ENCODE measurements around the gene RNF144B. TPM values are rescaled to one million over a fixed set of nuclear protein-coding genes. Genes with fewer than 3 reads are reported as not detected.
"Not testable (repeated sequence)": the region's sequence is repeated elsewhere in the genome, so short reads cannot be mapped to it uniquely, and the experiment has no call there.

The RNF144B gene
- total RNA-seq, 2 donors from 2014 or later, result 21.5 to 26.0 TPM

- DNase-seq (ENCODE audit: low spot score), result no peak
- intact Hi-C loops (cut with DNase I), result no loop called here
Observed at GRCh38 chr6:18429655-18430297, 42.6 kb downstream of the RNF144B start.

- DNase-seq (ENCODE audit: low spot score), result no peak
- intact Hi-C loops (cut with DNase I), result no loop called here
Observed at GRCh38 chr6:18431581-18431980, 44.4 kb downstream of the RNF144B start.

- intact Hi-C loops (cut with DNase I), result no loop called here
Observed at GRCh38 chr6:18432180-18432579, 45.0 kb downstream of the RNF144B start.

GRCh38 chr6:18432619-18433018 lies 45.5 kb downstream of the RNF144B start:
- DNase-seq (ENCODE audit: low spot score), result no peak
- intact Hi-C loops (cut with DNase I), result no loop called here

More at GRCh38 chr6:18432180-18432579, 45.0 kb downstream of the RNF144B start:
- no peak for DNase-seq (ENCODE audit: low spot score)

GRCh38 chr6:18433059-18433458 lies 45.9 kb downstream of the RNF144B start:
- DNase-seq (ENCODE audit: low spot score), result no peak
- intact Hi-C loops (cut with DNase I), result no loop called here

- intact Hi-C loops (cut with DNase I), result no loop called here
- DNase-seq (ENCODE audit: low spot score), result no peak
Observed at GRCh38 chr6:18436341-18436740, 49.2 kb downstream of the RNF144B start.

- intact Hi-C loops (cut with DNase I), result no loop called here
- DNase-seq (ENCODE audit: low spot score), result no peak
Observed at GRCh38 chr6:18439581-18439980, 52.4 kb downstream of the RNF144B start.

- DNase-seq (ENCODE audit: low spot score), result no peak
- intact Hi-C loops (cut with DNase I), result no loop called here
Observed at GRCh38 chr6:18441251-18441979, 54.3 kb downstream of the RNF144B start.

- DNase-seq (ENCODE audit: low spot score), result no peak
- intact Hi-C loops (cut with DNase I), result no loop called here
Observed at GRCh38 chr6:18444111-18444510, 57.0 kb downstream of the RNF144B start.

- no peak for DNase-seq (ENCODE audit: low spot score)
- intact Hi-C loops (cut with DNase I), result no loop called here
Observed at GRCh38 chr6:18445228-18445627, 58.1 kb downstream of the RNF144B start.

- intact Hi-C loops (cut with DNase I), result no loop called here
- no peak for DNase-seq (ENCODE audit: low spot score)
Observed at GRCh38 chr6:18446771-18447170, 59.6 kb downstream of the RNF144B start.

GRCh38 chr6:18447552-18447951 lies 60.4 kb downstream of the RNF144B start:
- no peak for DNase-seq (ENCODE audit: low spot score)
- intact Hi-C loops (cut with DNase I), result no loop called here

- intact Hi-C loops (cut with DNase I), result loop anchor here in 1 of 2 donors (10.0 kb wide), 1 partner anchor 53 kb away; no protein-coding TSS in a partner anchor
- no peak for DNase-seq (ENCODE audit: low spot score)
Observed at GRCh38 chr6:18451756-18452155, 64.6 kb downstream of the RNF144B start.

GRCh38 chr6:18454446-18454845 lies 67.3 kb downstream of the RNF144B start:
- intact Hi-C loops (cut with DNase I), result loop anchor here in 1 of 2 donors (10.0 kb wide), 1 partner anchor 50 kb away; no protein-coding TSS in a partner anchor
- DNase-seq (ENCODE audit: low spot score), result no peak

GRCh38 chr6:18457065-18457737 lies 70.1 kb downstream of the RNF144B start:
- no peak for DNase-seq (ENCODE audit: low spot score)
- intact Hi-C loops (cut with DNase I), result loop anchor here in 1 of 2 donors (10.0 kb wide), 1 partner anchor 48 kb away; no protein-coding TSS in a partner anchor

- DNase-seq (ENCODE audit: low spot score), result not testable (repeated sequence)
- intact Hi-C loops (cut with DNase I), result loop anchor here in 1 of 2 donors (10.0 kb wide), 1 partner anchor 47 kb away; no protein-coding TSS in a partner anchor
Observed at GRCh38 chr6:18458086-18458485, 70.9 kb downstream of the RNF144B start.

- DNase-seq (ENCODE audit: low spot score), result no peak
- intact Hi-C loops (cut with DNase I), result loop anchor here in 1 of 2 donors (10.0 kb wide), 1 partner anchor 1961 kb away; no protein-coding TSS in a partner anchor
Observed at GRCh38 chr6:18463429-18463828, 76.3 kb downstream of the RNF144B start.

GRCh38 chr6:18464176-18464575 lies 77.0 kb downstream of the RNF144B start:
- DNase-seq (ENCODE audit: low spot score), result no peak
- intact Hi-C loops (cut with DNase I), result loop anchor here in 1 of 2 donors (10.0 kb wide), 1 partner anchor 1961 kb away; no protein-coding TSS in a partner anchor

GRCh38 chr6:18465410-18466154 lies 78.4 kb downstream of the RNF144B start:
- intact Hi-C loops (cut with DNase I), result loop anchor here in 1 of 2 donors (10.0 kb wide), 1 partner anchor 1959 kb away; no protein-coding TSS in a partner anchor
- DNase-seq (ENCODE audit: low spot score), result no peak

Measured in posterior vena cava (tissue), 2 donors.